Mucosa of rectum (tissue), 2 donors: ENCODE measurements around the gene MMP1.
A peak's percentile ranks its signal among the peaks of the same experiment; 100 is the strongest.

Source experiments
- H3K27ac ChIP-seq, 2 donors: one replicate each; pipeline ENCODE4 v1.7.0; 2013; ENCODE audit warnings: inconsistent platforms in 2 of 2, low read depth in 2 of 2, low read length in 2 of 2
- H3K27me3 ChIP-seq, 2 donors: one replicate each; pipeline ENCODE4 v1.7.0; 2013; ENCODE audit warnings: low read length in 2 of 2; ENCODE audit not compliant: control insufficient read depth in 2 of 2, insufficient read depth in 2 of 2
- H3K36me3 ChIP-seq, 2 donors: one replicate each; pipeline ENCODE4 v1.7.0; 2013; ENCODE audit warnings: low read length in 2 of 2; ENCODE audit not compliant: control insufficient read depth in 2 of 2, insufficient read depth in 2 of 2
- H3K4me1 ChIP-seq, 2 donors: one replicate each; pipeline ENCODE4 v1.7.0; 2013; ENCODE audit warnings: low read length in 2 of 2, mild to moderate bottlenecking in 1 of 2; ENCODE audit not compliant: control insufficient read depth in 2 of 2, insufficient read depth in 2 of 2
- H3K4me3 ChIP-seq, 2 donors: one replicate each; pipeline ENCODE4 v1.7.0; 2013; ENCODE audit warnings: low read length in 2 of 2
- H3K9ac ChIP-seq, 2 donors: one replicate each; pipeline ENCODE4 v1.7.0; 2013; ENCODE audit warnings: low read length in 2 of 2, low read depth in 1 of 2, mild to moderate bottlenecking in 1 of 2
- H3K9me3 ChIP-seq, 2 donors: one replicate each; pipeline ENCODE4 v1.7.0; 2013; ENCODE audit warnings: low read length in 2 of 2; ENCODE audit not compliant: control insufficient read depth in 2 of 2
- donor health status: healthy.
- donor health status: Normal muscosa, but diverticular disease.

The MMP1 gene

DNA sequence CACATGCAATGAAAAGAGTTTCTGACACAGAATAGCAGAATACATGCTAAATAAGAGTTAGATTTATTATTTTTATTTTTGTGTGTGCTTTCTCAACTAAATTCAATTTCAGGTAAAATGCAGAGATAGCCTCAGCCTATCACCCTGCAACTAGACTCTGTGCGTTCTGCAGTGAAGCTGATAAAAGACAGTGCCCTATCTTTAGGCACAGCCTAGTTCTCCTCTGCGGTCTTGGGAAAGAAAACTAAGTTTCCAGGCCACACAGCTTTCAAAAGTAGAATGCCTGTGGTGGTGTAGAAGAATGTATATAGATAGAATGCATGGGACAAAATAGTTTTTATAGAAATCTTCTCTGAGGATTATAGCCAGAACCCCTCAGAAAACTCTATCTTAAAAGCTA, 12.0 kb upstream of the MMP1 start:
- no peak overlapping the region for H3K27ac ChIP-seq
- H3K9me3 ChIP-seq = no peaks in the 10 kb centered on the region
- no peak overlapping the region for H3K4me3 ChIP-seq
- no peaks in the 10 kb centered on the region for H3K36me3 ChIP-seq
- H3K4me1 ChIP-seq = no peaks in the 10 kb centered on the region
- H3K9ac ChIP-seq = no peak overlapping the region
- no peaks in the 10 kb centered on the region for H3K27me3 ChIP-seq

DNA sequence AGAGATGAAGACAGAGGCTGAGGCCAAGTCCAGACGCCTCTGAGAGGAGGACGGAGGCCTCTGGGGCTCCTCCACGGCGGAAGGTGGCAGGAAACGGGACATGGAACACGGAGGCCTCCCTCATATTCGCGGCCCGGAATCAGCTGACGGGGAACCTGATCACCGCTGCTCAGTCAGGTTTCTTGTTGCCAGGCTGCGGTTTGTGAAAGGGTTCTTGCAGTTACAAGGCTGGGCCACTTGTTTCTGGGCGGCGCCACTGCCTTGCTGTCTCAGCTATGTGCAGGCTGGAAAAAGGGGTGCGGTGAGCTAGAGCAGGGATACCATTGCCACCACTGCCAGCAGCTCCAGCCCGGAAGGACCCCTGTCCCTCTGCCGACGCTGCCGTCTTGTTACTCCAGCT, 10.0 kb upstream of the MMP1 start:
- Histone ChIP-seq H3K4me3 (no peak overlapping the region), H3K4me1 (no peaks in the 10 kb centered on the region), H3K36me3 (no peaks in the 10 kb centered on the region), H3K27ac (no peak overlapping the region), H3K9ac (no peak overlapping the region), H3K9me3 (no peaks in the 10 kb centered on the region), H3K27me3 (no peaks in the 10 kb centered on the region)

GRCh38 chr11:102806296-102806695, 8.3 kb upstream of the MMP1 start:
- H3K27me3 ChIP-seq = no peaks in the 10 kb centered on the region
- H3K36me3 ChIP-seq = no peaks in the 10 kb centered on the region
- no peaks in the 10 kb centered on the region for H3K4me1 ChIP-seq
- H3K9ac ChIP-seq = no peak overlapping the region
- H3K4me3 ChIP-seq = no peak overlapping the region
- no peak overlapping the region for H3K27ac ChIP-seq
- no peaks in the 10 kb centered on the region for H3K9me3 ChIP-seq

DNA sequence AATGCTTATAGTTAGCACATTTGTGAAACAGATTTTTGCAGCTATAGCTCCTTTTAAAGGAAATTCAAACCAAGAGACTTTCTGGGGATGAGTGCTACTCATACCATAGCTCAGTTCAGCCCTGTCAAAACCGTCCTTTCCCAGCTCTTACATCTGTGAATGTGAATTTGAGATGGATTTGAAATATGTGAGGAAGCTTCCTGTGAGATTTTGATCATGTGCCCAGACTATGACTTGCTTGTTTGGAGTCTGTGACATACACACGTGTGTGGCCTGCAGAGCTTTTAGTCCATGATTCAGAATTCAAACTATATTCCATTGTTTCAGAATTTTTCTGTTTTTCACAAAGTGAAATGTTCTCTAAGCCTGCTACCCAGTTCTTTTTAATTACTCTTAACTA, 4.4 kb upstream of the MMP1 start:
- H3K27me3 ChIP-seq = no peaks in the 10 kb centered on the region
- H3K9me3 ChIP-seq = no peaks in the 10 kb centered on the region
- H3K4me3 ChIP-seq = no peak overlapping the region
- no peaks in the 10 kb centered on the region for H3K36me3 ChIP-seq
- no peak overlapping the region for H3K9ac ChIP-seq
- no peak overlapping the region for H3K27ac ChIP-seq
- no peaks in the 10 kb centered on the region for H3K4me1 ChIP-seq

DNA sequence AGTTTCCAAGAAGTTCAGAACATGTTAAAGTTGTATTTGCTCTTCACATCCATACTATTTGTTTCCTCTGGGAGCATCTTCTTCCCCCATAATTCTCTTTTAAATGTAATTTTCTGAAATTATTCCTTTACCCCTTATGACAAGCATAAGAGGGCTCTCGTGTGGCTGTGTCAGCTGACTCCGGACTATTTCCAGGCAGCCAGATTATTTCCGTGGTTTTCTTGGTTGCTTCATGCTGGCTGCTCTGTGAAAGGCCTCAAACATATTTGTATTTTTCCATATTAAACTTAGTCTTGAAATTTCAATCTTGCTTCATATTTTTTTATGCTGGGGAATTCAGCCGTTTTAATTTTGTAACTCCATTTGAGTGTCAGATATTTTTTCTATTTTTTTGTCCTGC, 2.8 kb upstream of the MMP1 start:
- Histone ChIP-seq H3K4me1 (no peaks in the 10 kb centered on the region), H3K36me3 (no peaks in the 10 kb centered on the region), H3K9me3 (no peaks in the 10 kb centered on the region), H3K9ac (no peak overlapping the region), H3K27ac (no peak overlapping the region), H3K27me3 (no peaks in the 10 kb centered on the region), H3K4me3 (no peak overlapping the region)

GRCh38 chr11:102799681-102800340, 1.9 kb upstream of the MMP1 start:
- peaks cover 0 to under 1% of the 10 kb centered on the region in 2 donors for H3K4me1 ChIP-seq
- H3K9ac ChIP-seq = no peak overlapping the region
- no peak overlapping the region for H3K4me3 ChIP-seq
- no peaks in the 10 kb centered on the region for H3K27me3 ChIP-seq
- no peaks in the 10 kb centered on the region for H3K36me3 ChIP-seq
- H3K27ac ChIP-seq = no peak overlapping the region
- H3K9me3 ChIP-seq = no peaks in the 10 kb centered on the region

- Histone ChIP-seq H3K4me1 (peaks cover 4 to 14% of the 10 kb centered on the region in 2 donors), H3K4me3 (no peak overlapping the region)
Observed at GRCh38 chr11:102794382-102794781, 3.6 kb downstream of the MMP1 start.

DNA sequence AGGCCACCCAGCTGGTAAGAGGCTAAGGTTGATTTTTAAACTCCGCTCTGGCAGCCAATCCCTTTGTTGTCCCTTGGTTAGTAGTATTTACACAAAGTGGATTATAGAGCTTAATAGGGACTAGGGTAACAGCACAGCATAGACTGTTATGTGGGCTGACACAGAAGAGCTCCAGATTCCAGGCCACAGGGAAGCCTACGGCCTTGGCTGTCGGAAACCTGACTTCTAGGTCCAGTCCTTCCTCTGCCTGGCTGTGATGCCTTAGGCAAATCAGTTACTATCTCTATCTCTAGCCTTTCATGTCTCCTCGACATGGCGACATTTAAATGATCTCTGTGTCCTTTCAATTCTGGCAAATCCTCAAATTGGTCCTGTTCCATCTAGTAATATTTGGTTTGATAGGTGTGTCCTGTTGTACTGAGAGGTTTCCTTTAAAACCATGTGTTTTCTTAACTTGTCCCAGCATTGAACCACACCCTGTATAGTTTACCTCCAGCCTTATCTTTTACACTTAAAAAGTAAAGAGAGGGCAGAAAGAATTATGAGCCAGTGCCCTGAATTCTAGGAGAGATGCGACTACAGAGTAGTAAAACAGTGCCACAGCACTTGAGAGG, 4.2 kb downstream of the MMP1 start:
- Histone ChIP-seq H3K36me3 (no peaks in the 10 kb centered on the region), H3K4me1 (peaks cover 4 to 14% of the 10 kb centered on the region in 2 donors), H3K27me3 (no peaks in the 10 kb centered on the region), H3K27ac (peak overlapping the region in 1 of 2 donors; percentile 13), H3K4me3 (no peak overlapping the region), H3K9me3 (no peaks in the 10 kb centered on the region), H3K9ac (no peak overlapping the region)

More at GRCh38 chr11:102794382-102794781, 3.6 kb downstream of the MMP1 start:
- Histone ChIP-seq H3K36me3 (no peaks in the 10 kb centered on the region), H3K9ac (no peak overlapping the region), H3K27me3 (no peaks in the 10 kb centered on the region), H3K9me3 (no peaks in the 10 kb centered on the region), H3K27ac (no peak overlapping the region)

GRCh38 chr11:102792604-102793003, 5.4 kb downstream of the MMP1 start:
- no peaks in the 10 kb centered on the region for H3K9me3 ChIP-seq
- H3K27me3 ChIP-seq = no peaks in the 10 kb centered on the region
- no peak overlapping the region for H3K4me3 ChIP-seq
- H3K27ac ChIP-seq = no peak overlapping the region
- H3K36me3 ChIP-seq = no peaks in the 10 kb centered on the region
- peaks cover 4 to 14% of the 10 kb centered on the region in 2 donors for H3K4me1 ChIP-seq
- no peak overlapping the region for H3K9ac ChIP-seq

DNA sequence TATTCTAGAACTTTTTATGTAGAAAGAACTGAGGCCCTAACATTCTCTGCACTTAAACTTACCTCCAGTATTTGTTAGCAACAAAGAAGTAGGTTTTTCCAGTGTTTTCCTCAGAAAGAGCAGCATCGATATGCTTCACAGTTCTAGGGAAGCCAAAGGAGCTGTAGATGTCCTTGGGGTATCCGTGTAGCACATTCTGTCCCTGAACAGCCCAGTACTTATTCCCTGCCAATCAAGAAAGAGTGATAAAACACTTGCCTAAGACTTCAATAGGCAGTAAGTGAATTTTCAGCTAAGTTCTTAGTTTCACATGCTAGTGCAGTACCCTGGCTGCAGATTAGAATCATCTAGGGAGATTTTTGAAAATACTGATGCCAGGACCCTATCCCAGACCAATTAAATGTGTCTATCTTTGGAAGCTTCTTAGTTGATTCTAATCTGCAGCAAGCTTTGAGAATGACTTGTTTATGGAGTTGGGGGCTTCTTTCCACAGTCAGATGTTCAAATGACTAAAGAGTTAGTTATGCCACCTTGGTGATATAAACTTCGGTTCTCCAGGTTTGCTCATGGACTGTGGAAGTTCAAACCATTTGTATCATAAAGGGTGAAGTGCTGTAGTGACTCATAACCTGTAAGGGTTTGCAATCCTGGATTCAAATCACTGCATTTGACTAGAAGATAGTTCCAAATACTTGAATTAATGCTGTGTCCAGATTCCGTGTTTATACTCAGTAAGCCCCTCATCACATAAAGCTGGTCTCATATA, 6.5 kb downstream of the MMP1 start:
- no peak overlapping the region for H3K27ac ChIP-seq
- no peak overlapping the region for H3K9ac ChIP-seq
- H3K4me3 ChIP-seq = no peak overlapping the region
- H3K9me3 ChIP-seq = no peaks in the 10 kb centered on the region
- H3K4me1 ChIP-seq = peaks cover 4 to 14% of the 10 kb centered on the region in 2 donors
- H3K27me3 ChIP-seq = no peaks in the 10 kb centered on the region
- H3K36me3 ChIP-seq = no peaks in the 10 kb centered on the region
